ENCODE data around the gene RELT.

DNA sequence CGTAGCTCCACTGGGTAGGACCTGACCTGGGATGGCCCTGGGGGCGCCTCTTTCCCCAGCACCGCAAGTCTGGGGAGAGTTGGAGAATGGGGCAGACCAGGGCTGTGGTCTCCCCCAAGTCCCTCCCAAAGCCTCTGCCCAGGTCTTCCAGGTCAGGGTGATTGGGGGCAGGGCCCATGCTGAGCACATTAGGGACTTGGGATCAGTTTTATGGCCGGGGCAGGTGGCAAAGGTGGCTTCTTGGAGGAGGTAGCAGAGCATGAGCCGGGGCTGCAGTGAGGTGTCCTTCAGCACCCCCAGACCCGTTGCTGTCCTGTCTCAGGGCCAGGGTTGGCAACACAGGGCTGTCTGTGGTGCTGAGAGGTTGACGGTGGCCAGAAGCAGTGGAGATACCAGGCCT lies 6.0 kb downstream of the RELT start:
- TF ChIP-seq CTCF (conservative IDR thresholded peaks at IDR 0.05) (no peak), EZH2 (IDR thresholded peaks at IDR 0.05; ENCODE audit: low read depth) (no peak)
